G401.6 (cell line): ENCODE data around the gene AGTRAP.

ENCODE experiments used
- FAIRE-seq: peaks from 2 replicates; lab custom pipeline; 2012; peaks lifted over from hg19 to GRCh38; lab: Jason Lieb, UNC

The AGTRAP gene

GRCh38 chr1:11735854-11736745, at the start of gene AGTRAP:
TSS of gene AGTRAP (plus strand) at chr1:11736136. CDS start at chr1:11736209, 73 bp downstream.
- FAIRE-seq: peak; percentile 37

GRCh38 chr1:11688506-11688905, 47.4 kb upstream of the AGTRAP start:
- no peak for FAIRE-seq

- no peak for FAIRE-seq
Measured at GRCh38 chr1:11690397-11691301, 45.3 kb upstream of the AGTRAP start.

GRCh38 chr1:11691302-11691914, 44.5 kb upstream of the AGTRAP start, which contains the start of gene DRAXIN:
TSS of gene DRAXIN (plus strand) at chr1:11691710. CDS start at chr1:11706259, 14,549 bp downstream.
- FAIRE-seq: no peak

GRCh38 chr1:11691928-11692711, 43.8 kb upstream of the AGTRAP start:
- FAIRE-seq: no peak

GRCh38 chr1:11693024-11693590, 42.8 kb upstream of the AGTRAP start:
- FAIRE-seq: no peak

- FAIRE-seq: no peak
Measured at GRCh38 chr1:11693917-11694316, 42.0 kb upstream of the AGTRAP start.

GRCh38 chr1:11695861-11696260, 40.1 kb upstream of the AGTRAP start:
- FAIRE-seq: no peak

GRCh38 chr1:11697188-11697892, 38.6 kb upstream of the AGTRAP start:
- no peak for FAIRE-seq

- no peak for FAIRE-seq
Measured at GRCh38 chr1:11697893-11698210, 38.1 kb upstream of the AGTRAP start.

- no peak for FAIRE-seq
Measured at GRCh38 chr1:11700601-11701467, 35.1 kb upstream of the AGTRAP start.

GRCh38 chr1:11701551-11701961, 34.4 kb upstream of the AGTRAP start:
- no peak for FAIRE-seq

GRCh38 chr1:11701981-11702803, 33.7 kb upstream of the AGTRAP start:
- no peak for FAIRE-seq

- no peak for FAIRE-seq
Measured at GRCh38 chr1:11703357-11704193, 32.4 kb upstream of the AGTRAP start.

- FAIRE-seq: no peak
Measured at GRCh38 chr1:11704194-11704529, 31.8 kb upstream of the AGTRAP start.

GRCh38 chr1:11704691-11705475, 31.1 kb upstream of the AGTRAP start:
- FAIRE-seq: no peak

GRCh38 chr1:11705596-11705995, 30.3 kb upstream of the AGTRAP start:
- FAIRE-seq: no peak
